Amniotic epithelial cell (primary cell): Measurements from ENCODE around the gene MAIP1.
"Not testable (repeated sequence)": the region's sequence is repeated elsewhere in the genome, so short reads cannot be mapped to it uniquely, and the experiment has no call there.

ENCODE experiments used
- DNase-seq: peaks from one replicate; pipeline ENCODE4 v3.0.0-alpha.2; 2010; ENCODE audit warnings: low read depth

The MAIP1 gene, protein sequence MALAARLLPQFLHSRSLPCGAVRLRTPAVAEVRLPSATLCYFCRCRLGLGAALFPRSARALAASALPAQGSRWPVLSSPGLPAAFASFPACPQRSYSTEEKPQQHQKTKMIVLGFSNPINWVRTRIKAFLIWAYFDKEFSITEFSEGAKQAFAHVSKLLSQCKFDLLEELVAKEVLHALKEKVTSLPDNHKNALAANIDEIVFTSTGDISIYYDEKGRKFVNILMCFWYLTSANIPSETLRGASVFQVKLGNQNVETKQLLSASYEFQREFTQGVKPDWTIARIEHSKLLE

DNA sequence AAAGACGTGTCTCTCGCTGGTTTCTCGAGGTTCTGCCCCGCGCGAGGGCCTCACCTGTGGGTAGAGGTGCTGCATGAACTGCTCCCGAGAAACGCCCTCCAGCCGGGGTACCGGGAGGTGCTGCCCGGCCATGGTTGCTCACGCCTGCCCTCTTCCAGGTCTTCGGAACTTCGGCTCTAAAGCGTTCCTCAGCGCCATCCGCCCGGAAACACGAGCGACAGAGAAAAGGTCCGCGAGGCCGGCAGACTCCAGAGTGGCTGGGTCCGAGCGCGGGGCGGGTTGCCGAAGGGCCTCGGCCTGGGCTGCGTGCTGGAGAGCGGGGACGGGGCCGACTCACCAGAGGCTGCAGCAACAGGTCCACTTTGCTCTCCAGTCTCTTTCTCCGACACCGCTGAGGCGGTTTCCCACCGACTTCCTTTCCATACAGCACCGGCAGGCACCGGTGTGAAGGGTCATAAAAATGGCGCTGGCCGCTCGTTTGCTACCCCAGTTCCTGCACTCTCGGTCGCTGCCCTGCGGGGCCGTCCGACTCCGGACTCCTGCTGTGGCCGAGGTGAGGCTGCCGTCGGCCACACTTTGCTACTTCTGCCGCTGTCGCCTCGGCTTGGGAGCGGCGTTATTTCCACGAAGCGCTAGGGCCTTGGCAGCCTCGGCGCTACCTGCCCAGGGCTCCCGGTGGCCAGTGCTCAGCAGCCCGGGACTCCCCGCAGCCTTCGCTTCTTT, at the start of gene MAIP1, which contains the start of gene TYW5:
Gene MAIP1, plus strand, starts transcription at position 244 of the 723 bp plus-strand sequence. Its CDS starts 217 bp downstream, at position 461.
Gene TYW5, minus strand, starts transcription at position 153 of the 723 bp plus-strand sequence. Its CDS starts 21 bp downstream, at position 132.
- peak; percentile 82 for DNase-seq

DNA sequence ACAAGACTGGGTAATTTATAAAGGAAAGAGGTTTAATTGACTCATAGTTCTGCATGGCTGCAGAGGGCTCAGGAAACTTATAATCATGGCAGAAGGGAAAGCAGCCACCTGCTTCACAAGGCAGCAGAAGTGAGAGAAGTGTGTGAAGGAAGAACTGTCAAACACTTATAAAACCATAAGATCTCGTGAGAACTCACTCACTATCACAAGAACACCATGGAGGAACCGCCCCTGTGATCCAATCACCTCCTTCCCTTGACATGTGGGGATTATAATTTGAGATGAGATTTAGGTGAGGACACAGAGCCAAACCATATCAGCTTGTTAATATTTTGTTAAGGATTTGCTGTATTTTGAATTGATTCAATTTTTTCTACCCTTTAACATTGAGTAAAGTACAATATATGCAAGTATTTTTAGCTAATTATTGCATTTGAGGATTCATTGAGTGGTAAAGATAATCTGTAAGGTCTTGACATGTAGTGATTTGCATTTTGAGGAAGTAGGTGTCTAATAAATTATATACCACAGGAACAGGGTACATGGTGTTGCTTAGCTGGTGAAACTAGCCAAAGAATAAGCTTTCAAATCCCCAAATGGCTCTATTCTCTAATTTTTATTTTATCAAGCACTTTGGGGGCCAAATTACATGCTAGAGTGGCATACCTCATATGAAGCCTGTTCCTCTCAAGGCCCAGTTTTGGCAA, 48.2 kb upstream of the MAIP1 start:
- DNase-seq: no peak

DNA sequence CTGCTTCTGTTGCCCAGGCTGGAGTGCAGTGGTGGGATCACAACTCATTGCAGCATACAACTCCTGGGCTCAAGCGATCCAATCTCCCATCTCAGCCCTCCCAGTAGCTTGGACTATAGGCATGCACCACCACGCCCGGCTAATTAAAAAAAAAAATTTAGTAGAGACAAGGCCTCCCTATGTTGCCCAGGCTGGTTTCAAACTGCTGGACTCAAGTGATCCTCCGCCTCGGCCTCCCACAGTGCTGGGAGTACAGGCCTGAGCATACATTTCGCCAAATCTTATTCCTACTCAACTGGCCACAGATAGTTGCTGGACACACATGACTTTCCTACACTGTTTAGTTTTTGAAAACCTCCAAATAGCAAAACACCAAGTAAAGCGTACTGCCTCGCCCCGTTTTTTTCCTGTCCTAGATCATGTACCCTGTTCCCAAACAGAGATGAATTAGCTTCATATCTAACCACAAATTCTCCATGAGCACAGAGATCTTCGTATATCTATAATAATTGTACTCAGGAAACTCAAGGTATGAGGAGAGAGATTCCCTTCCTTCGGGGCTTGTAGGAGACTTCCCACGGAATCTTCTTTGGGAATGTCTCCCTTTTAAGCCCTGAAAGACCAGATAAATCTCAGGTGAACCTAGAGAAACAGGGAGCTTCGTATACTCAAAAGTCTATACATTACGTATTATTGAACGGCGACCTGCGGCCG, 44.9 kb upstream of the MAIP1 start:
- DNase-seq: no peak

DNA sequence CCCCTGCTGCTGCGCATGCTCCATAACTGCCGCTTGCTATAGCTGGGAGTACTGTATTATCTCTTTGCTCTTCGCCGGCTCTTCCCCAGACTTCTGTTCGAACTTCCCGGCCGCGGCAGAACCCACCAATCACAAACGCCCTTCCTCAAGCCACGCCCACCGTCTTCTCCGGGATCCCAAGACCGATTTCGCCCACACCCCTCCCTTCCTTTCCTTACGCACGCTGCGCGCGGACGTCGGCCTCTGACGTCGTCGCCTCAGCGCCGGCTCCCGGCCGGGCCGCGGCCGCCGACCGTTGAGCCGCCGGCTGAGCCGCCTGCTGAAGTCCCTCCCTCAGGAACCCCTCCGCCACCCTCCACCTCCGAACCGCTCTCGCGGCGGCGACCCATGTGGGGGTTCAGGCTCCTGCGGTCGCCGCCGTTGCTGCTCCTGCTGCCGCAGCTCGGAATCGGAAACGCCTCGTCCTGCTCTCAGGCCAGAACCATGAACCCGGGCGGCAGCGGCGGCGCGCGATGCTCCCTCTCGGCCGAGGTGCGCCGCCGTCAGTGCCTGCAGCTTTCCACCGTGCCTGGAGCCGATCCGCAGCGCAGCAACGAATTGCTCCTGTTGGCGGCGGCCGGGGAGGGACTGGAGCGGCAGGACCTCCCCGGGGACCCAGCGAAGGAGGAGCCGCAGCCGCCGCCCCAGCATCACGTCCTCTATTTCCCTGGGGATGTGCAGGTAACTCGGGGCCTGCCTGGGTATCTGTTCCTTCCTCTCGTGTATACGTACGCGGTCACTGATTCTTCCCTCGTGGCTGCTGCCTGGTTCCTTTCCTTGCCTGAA, 44.1 kb upstream of the MAIP1 start, which contains the start of gene C2orf69:
Gene C2orf69, plus strand, starts transcription at position 242 of the 825 bp plus-strand sequence. Its CDS starts 146 bp downstream, at position 388.
- DNase-seq: peak; percentile 96

DNA sequence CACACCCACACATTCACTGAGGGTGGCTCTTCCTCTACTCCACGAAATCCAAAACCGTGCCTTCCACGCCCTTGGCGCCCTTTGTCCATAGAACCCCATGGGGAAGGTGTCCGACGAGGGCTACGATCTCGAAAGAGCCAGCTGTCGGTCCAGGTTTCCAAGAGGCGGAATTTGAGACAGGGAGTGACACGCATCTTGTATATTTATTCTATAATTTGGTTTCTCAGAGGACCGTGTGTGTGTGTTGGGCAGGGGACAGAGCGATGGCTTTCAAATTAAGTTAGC, 43.6 kb upstream of the MAIP1 start:
- no peak for DNase-seq

DNA sequence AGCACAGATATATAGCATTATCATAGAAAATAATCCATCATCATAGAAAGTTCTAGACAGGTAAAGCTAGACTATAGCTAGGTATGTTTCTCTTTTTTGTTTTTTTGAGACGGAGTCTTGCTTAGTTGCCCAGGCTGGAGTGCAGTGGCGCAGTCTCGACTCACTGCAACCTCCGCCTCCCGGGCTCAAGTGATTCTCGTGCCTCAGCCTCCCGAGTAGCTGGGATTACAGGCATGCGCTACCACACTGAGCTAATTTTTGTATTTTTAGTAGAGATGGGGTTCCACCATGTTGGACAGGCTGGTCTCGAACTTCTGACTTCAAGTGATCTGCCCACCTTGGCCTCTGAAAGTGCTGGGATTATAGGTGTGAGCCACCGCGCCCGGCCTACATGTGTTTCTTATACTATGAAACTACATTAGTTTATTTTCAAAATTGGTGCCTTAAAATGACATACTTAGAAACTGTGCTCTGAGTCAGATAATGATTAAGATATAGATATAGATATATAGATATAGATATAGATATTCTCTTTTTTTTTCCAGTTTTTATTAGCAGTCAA, 42.7 kb upstream of the MAIP1 start:
- not testable (repeated sequence) for DNase-seq

DNA sequence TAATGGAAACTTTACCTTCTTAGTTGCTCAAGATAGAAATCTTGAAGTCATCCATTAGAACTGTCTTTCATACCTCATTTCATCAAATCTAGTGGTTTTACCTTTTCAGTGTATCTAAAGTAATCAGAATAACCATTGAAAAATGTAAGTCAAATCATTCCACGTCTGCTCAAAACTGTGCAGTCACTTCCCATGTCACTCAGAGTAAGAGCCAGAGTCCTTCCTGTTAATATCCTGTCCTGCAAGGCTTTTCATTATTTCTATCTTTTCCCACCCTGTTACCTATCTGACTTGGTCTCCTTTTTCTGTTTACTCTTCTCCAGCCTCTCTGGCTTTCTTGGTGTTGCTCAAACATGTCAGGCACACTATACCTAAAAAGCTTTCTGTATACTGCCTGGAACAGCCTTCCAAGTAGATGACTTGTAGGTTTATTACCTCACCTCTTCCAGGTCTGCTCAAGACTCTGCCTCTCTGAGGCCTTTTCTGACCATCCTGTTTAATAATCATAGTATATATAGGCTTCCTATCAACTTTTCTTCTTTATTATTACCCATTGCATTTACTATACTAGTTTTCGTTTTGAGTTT, 40.9 kb upstream of the MAIP1 start:
- no peak for DNase-seq

DNA sequence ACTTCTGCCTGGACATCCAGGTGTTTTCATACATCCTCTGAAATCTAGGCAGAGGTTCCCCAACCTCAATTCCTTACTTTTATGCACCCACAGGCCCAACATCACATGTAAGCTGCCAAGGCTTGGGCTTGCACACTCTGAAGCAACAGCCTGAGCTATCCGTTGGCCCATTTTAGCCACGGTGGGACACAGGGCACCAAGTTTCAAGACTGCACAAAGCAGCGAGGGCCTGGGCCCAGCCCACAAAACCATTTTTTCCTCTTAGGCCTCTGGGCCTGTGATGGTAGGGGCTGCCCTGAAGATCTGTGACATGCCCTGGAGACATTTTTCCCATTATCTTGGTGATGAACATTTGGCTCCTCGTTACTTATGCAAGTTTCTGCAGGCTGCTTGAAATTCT, 38.4 kb upstream of the MAIP1 start:
- no peak for DNase-seq

DNA sequence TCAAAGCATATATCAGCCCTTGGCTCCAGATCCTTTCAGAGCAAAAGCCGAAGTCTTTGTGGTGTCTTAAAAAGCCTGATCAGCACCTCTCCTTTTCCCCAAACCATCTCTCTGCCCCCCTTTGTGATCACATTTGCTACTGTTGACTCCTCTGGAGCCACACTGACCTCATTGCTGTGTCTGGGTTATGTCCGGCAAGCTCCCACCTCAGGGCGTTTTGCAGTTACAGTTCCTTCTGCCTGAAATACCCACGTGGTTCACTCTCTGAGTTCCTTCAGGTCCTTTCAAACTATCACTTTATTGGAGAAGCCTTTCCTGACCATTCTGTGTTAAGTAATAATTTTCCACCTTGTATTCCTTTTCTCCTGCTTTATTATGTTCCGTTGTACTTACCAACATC, 32.5 kb upstream of the MAIP1 start:
- peak; percentile 62 for DNase-seq

DNA sequence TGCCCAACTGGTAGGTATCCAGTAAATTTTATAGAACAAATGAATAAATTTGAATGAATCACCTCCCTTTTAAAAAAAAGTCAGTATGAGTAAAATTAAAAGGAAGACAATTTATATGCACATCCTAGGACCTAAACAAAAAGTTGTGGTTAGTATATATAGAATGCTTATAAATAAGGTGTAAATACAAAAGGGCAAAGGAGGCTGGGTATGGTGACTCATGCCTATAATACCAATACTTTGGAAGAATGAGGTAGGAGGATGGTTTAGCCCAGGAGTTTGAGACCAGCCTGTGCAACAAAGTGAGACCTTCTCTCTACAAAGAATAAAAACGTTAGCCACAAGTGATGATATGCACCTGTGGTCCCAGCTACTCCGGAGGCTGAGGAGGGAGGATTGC, 31.5 kb upstream of the MAIP1 start:
- no peak for DNase-seq

DNA sequence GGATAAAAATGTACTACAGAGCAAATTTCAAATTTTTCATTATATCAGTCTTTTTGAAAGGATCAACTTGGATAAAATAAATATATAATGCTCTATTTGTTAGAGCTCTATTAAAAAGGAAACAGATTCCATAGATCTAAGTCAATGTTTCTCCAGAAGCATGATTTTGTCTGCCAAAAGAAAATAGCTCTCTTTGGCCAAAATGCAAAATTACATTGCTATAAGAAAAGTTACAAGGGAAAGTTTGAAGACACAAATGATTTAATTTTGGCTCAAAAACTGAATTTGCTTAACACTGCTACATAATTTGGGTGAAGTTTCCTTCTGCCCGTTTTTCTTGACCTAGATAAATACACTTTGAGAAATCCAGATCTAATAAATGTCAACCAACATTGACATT, 28.6 kb upstream of the MAIP1 start:
- no peak for DNase-seq

DNA sequence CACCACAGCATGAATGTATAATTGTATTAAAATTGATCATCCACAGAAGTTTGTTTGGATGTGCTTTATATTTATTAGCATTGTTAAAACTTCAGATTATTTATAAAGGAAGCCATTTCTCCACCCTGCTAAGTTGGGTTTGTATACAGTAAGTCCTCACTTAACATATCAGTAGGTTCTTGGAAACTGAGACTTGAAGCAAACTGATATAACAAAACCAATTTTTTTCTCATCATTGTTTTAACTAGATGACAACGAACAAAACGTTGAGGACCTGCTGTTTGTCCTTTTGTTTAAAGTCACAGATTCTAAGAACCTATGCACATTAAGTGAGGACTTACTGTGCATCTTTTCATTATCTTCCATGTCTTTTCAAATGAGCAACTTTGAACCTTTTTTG, 27.2 kb upstream of the MAIP1 start:
- no peak for DNase-seq

DNA sequence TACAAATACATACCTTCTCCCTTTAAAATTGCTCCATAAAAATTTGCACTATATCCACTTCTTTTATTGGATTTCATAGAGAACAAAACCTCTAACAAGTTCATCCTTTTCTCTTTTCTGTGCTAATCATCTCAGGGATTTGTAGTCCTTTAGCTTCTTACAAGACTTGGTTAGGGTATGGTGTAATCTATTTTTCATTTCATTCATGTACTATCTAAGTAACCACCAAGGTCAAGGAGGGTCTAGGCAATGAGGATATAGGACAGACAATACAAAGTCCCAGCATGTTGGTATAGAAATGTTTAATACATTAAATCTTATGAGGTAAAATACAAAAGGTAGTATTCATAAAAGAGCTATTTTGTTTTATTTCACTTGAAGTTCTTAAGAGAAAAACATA, 26.8 kb upstream of the MAIP1 start:
- peak; percentile 63 for DNase-seq

DNA sequence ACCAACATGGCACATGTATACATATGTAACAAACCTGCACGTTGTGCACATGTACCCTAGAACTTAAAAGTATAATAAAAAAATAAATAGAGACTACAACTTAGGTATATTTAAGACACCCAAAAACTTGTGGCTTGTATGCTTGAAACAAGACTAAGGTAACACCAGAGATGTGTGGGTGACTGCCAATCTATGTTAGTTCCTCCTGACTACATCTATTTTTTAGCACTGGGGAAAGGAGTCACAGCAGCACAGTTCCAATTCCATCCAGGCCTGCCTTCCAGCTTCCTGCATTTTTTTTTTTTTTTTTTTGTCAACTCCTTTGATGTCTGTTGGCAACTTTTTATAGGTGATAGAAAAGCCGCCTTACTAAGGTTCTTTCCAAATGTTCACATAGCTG, 26.1 kb upstream of the MAIP1 start:
- DNase-seq: no peak

DNA sequence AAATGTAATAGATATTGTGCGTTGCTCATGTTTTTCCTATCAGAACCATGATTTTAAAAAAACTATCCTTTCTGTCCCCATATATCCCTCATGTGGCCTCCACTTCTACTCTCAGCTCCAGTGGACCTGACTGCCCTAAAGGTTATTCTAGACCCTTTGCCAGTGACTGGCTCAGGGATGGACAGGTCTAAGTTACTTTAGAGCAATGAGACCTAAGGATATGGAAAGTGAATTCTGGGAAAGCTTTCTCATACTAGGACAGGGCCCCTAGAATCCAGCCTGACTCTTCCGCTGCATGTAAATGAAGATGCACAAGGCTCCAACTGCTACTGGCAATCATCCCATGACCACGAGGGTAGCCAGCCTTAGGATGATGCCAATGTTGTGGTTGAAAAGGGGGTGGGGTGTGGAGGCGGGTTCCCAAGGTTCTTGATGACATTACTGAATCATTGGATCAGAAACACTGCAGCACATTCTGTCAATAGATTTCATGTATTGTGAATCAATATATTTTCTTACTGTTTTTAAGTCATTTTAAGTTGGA, 23.0 kb upstream of the MAIP1 start:
- peak; percentile 31 for DNase-seq

DNA sequence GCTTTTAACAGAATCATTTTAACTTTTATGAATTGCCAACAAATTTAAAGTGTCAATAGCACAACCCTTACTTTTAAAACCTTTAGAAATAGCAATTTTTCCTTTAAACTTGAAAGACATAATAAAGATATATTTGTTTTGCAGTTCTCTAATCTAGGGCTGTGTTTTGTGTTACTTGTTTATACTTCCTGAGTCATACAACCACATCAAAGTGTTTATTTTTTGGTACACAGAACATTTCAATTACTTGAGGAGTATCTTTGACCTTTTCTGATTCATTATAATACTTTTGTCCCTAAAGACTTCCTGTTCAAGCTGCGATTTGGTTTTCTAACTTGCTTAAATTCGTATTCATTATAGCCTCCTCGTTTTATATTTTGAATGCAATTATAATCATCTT, 21.9 kb upstream of the MAIP1 start:
- peak; percentile 44 for DNase-seq

DNA sequence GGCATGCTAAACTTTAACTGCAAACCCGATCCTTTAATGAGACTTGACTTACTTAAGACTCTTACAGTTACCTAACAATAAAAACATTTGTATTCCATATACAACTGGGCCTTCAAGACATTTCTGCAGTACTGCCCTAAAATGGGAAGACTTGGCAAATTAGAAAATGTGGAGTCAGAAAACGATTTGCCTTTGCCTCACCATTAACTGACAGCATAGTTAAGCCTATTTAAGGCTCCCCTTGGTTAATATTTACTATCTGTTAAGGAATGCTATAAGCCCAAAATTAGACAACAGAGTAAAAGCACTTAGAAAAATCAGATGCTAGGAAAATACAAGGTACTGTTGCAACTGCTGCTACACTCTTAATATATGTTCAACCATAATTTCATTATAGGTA, 18.8 kb upstream of the MAIP1 start:
- DNase-seq: no peak

DNA sequence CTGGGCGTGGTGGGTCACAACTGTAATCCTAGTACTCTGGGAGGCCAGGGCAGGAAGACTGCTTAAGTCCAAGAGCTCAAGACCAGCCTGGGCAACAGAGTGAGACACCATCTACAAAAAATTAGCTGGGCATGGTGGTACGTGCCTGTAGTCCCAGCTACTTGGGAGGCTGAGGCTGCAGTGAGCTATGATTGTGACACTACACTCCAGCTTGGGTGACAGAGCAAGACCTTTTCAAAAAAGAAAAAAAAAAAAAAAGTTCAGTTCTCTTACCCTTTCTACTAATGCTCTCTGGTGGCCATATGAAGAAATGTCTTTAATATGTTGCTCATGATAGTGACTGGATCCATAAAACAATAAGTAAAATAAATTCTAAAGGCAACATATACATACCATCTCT, 15.0 kb upstream of the MAIP1 start:
- DNase-seq: peak; percentile 35

DNA sequence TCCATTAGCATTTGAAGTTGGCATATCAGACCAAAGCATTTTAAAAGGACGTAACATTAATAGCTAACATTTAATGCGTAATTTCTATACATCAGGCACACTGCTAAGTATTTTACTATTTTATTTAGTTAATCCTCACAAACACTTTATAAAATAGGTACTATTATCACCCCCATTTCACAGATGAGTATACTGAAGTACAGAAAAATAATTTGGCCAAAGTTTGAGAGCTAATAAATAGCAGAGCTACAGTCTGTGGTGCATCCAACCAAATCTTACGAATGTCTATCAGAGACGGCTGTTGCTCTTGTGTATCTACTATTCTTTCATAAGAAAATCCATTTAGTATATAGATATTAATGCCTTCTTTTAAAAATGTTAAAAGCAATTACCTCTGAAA, 12.0 kb upstream of the MAIP1 start:
- DNase-seq: no peak

DNA sequence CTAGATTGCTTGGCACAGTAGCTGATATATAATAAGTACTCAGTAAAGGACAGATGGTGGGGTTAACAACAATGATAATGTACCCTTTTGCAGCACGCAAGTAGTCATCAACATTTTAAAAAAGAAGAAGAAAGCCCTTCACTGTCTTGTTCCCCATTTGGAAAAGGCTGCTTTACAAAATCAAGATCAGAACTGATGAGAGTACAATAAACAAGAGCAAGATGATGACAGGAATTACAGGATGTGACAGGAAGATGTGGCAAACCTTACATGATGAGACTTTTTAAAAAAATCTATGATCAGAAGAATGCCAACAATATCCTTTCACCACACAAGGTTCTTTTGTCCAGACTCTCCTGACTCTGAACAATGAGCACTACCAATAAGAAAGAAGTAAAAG, 9.2 kb upstream of the MAIP1 start:
- DNase-seq: no peak

DNA sequence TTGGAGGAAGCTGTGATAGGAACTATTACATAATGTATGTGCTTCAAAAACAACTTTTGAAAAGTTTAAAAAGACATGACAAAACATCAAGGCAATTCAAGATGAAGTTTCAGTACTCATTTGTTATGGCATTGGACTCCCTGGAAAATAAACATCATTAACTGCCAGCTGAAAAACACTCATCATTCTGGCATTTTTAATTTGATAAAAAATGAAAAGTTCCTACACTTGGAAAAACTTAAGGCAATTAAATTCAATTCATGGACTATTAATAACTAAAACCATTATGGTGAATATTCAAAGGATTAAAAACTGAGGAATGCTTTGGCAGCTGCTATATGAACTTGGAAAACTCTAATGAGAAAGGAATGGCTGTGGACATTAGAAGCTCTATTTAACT, 8.5 kb upstream of the MAIP1 start:
- DNase-seq: no peak
